ENCODE measurements around the gene AKNA. TPM values are rescaled to one million over a fixed set of nuclear protein-coding genes. Genes with fewer than 3 reads are reported as not detected.
A peak's percentile ranks its signal among the peaks of the same experiment; 100 is the strongest.

Gene AKNA
- polyA plus RNA-seq, 2 of the 4 experiments (the other 2 are of a cell fraction), result 2.7 to 4.6 TPM

- CTCF ChIA-PET, result interaction anchor here (0.5 to 2.5 kb wide), 7 partner anchors 9 to 629 kb away, joined by 3 to 15 read pairs (median 3); no protein-coding TSS in a partner anchor
- no peaks in the 10 kb centered on the region for H3K9me3 ChIP-seq
- FAIRE-seq (no peak), ATAC-seq (peak; percentile 70 to 73; a peak in 5 of 6 replicates), DNase-seq (ENCODE audit: low read depth in 1 of 2, low spot score in 1 of 2) (peak in 1 of 2 experiments; percentile 24)
- 76% methylated on average over 10 of the region's 11 CpGs for WGBS (ENCODE audit: missing lambda C conversion rate)
- H3K4me2 ChIP-seq, result peak overlapping the region; percentile 34; the same call in 1 of the 3 replicates
- no peak overlapping the region for H3K4me3 ChIP-seq
- peak overlapping the region; percentile 25 to 56; a peak in 4 of 6 replicates for H3K27ac ChIP-seq
- POLR2A ChIA-PET, result interaction anchor here (0.9 kb wide), 1 partner anchor 12 kb away, joined by 3 read pairs; no protein-coding TSS in a partner anchor
- TF ChIP-seq MAFK (IDR thresholded peaks at IDR 0.05; ENCODE audit: partially characterized antibody), result no peak
- TF ChIP-seq NFE2L2 (conservative IDR thresholded peaks at IDR 0.05; ENCODE audit: low read length), result no peak
- TF ChIP-seq CBX2 (IDR thresholded peaks at IDR 0.05; ENCODE audit: borderline replicate concordance, low read depth), result no peak
- TF ChIP-seq ATOH8 (CRISPR knock-in tag; IDR thresholded peaks at IDR 0.05; ENCODE audit: low read depth), result no peak
- TF ChIP-seq HEYL (CRISPR knock-in tag; IDR thresholded peaks at IDR 0.05), result no peak
- TF ChIP-seq TP53 (CRISPR knock-in tag; IDR thresholded peaks at IDR 0.05), result no peak
- TF ChIP-seq JUNB (IDR thresholded peaks at IDR 0.05), result no peak
- TF ChIP-seq, protein P1, sequence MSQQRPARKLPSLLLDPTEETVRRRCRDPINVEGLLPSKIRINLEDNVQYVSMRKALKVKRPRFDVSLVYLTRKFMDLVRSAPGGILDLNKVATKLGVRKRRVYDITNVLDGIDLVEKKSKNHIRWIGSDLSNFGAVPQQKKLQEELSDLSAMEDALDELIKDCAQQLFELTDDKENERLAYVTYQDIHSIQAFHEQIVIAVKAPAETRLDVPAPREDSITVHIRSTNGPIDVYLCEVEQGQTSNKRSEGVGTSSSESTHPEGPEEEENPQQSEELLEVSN (IDR thresholded peaks at IDR 0.05; ENCODE audit: borderline replicate concordance, low read depth), result no peak
- TF ChIP-seq CBX8 (IDR thresholded peaks at IDR 0.05), result no peak
- TF ChIP-seq RCOR1 (IDR thresholded peaks at IDR 0.05; ENCODE audit: low read depth, low read length), result no peak
- TF ChIP-seq CEBPB (IDR thresholded peaks at IDR 0.05), result no peak
- no peak for TF ChIP-seq CHD2 (IDR thresholded peaks at IDR 0.05; ENCODE audit: low read length, partially characterized antibody)
- TF ChIP-seq, protein P2, sequence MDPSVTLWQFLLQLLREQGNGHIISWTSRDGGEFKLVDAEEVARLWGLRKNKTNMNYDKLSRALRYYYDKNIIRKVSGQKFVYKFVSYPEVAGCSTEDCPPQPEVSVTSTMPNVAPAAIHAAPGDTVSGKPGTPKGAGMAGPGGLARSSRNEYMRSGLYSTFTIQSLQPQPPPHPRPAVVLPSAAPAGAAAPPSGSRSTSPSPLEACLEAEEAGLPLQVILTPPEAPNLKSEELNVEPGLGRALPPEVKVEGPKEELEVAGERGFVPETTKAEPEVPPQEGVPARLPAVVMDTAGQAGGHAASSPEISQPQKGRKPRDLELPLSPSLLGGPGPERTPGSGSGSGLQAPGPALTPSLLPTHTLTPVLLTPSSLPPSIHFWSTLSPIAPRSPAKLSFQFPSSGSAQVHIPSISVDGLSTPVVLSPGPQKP (IDR thresholded peaks at IDR 0.05; ENCODE audit: low read depth, low read length), result no peak
- peaks cover 9% of the 10 kb centered on the region; the same call in 2 of the 3 replicates for H3K4me1 ChIP-seq
Observed at GRCh38 chr9:114385397-114386181, 2.2 kb downstream of the AKNA start.

DNA sequence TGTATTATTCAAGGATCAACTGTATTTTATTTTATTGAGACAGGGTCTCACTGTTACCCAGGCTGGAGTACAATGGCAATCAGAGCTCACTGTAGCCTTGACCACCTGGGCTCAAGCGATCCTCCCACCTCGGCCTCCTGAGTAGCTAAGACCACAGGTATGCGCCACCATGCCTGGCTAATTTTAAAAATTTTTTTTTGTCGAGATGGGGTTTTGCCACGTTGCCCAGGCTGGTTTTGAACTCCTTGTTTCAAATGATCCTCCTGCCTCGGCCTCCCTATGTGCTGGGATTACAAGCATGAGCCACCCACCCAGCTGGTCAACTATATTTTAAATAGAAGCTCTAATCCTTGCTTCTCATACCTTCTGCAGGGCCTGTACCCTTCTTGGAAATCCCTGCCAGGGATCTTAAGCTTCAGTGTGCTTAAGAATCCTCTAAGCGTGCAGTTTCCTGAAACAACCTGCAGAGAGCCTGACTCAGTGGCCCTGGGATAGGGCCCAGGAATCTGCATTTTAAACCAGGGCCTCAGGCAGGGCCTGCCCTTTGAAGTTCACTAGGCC, 2.9 kb downstream of the AKNA start:
- Histone ChIP-seq H3K9me3 (no peaks in the 10 kb centered on the region), H3K4me3 (no peak overlapping the region), H3K27ac (peak overlapping the region; percentile 25 to 56; a peak in 3 of 6 replicates), H3K4me1 (peaks cover 9% of the 10 kb centered on the region; the same call in 2 of the 3 replicates), H3K4me2 (peak overlapping the region; percentile 34; the same call in 1 of the 3 replicates)
- FAIRE-seq (no peak), ATAC-seq (no peak), DNase-seq (ENCODE audit: low read depth in 1 of 2, low spot score in 1 of 2) (no peak)
- TF ChIP-seq CBX8 (IDR thresholded peaks at IDR 0.05), result no peak
- no peak for TF ChIP-seq EHF (CRISPR knock-in tag; IDR thresholded peaks at IDR 0.05)
- no peak for TF ChIP-seq MAZ (IDR thresholded peaks at IDR 0.05; ENCODE audit: borderline replicate concordance, low read depth, low read length)
- no peak for TF ChIP-seq ZSCAN20 (CRISPR knock-in tag; IDR thresholded peaks at IDR 0.05)
- TF ChIP-seq, protein P1 (IDR thresholded peaks at IDR 0.05; ENCODE audit: borderline replicate concordance, low read depth), result no peak
- TF ChIP-seq RNF2 (IDR thresholded peaks at IDR 0.05; ENCODE audit: borderline replicate concordance, low read depth), result no peak
- no peak for TF ChIP-seq EP300 (IDR thresholded peaks at IDR 0.05)
- TF ChIP-seq RCOR1 (IDR thresholded peaks at IDR 0.05; ENCODE audit: low read depth, low read length), result no peak
- TF ChIP-seq PHF8 (IDR thresholded peaks at IDR 0.05; ENCODE audit: borderline replicate concordance, low read depth), result no peak
- TF ChIP-seq FOXS1 (CRISPR knock-in tag; IDR thresholded peaks at IDR 0.05), result no peak
- TF ChIP-seq, protein P2 (IDR thresholded peaks at IDR 0.05; ENCODE audit: low read depth, low read length), result no peak
- TF ChIP-seq RFX5 (IDR thresholded peaks at IDR 0.05), result no peak
- no peak for TF ChIP-seq POLR2A (IDR thresholded peaks at IDR 0.05; ENCODE audit: low read length)
- WGBS (ENCODE audit: missing lambda C conversion rate), result 83% methylated on average over 7 of the region's 7 CpGs
- ChIA-PET POLR2A (interaction anchor here (0.9 kb wide), 1 partner anchor 13 kb away, joined by 3 read pairs; no protein-coding TSS in a partner anchor), CTCF (interaction anchor here (0.9 to 2.5 kb wide), 5 partner anchors 18 to 629 kb away, joined by 3 to 15 read pairs (median 3); no protein-coding TSS in a partner anchor)
